ENCODE data around the gene ICAM3. TPM values are rescaled to one million over a fixed set of nuclear protein-coding genes. Genes with fewer than 3 reads are reported as not detected.
A peak's percentile ranks its signal among the peaks of the same experiment; 100 is the strongest.
"Not testable (repeated sequence)": the region's sequence is repeated elsewhere in the genome, so short reads cannot be mapped to it uniquely, and the experiment has no call there.

The ICAM3 gene
- polyA plus RNA-seq (2011; rRNA removed): 11.7 and 17.3 TPM in 2 replicates
- 5.6 and 9.8 TPM in 2 replicates for polyA minus RNA-seq (2011; rRNA and poly(A)+ RNA removed)

GRCh38 chr19:10339380-10339960, at the start of gene ICAM3:
TSS of gene ICAM3 (minus strand) at chr19:10339624. CDS start at chr19:10339614, 10 bp downstream.
- H3K27me3 ChIP-seq (ENCODE audit: control insufficient read depth, insufficient read depth, low read length): no peaks in the 10 kb centered on the region
- no peaks in the 10 kb centered on the region for H3K36me3 ChIP-seq (ENCODE audit: control insufficient read depth, insufficient read depth, low read length)
- TF ChIP-seq, protein P1, sequence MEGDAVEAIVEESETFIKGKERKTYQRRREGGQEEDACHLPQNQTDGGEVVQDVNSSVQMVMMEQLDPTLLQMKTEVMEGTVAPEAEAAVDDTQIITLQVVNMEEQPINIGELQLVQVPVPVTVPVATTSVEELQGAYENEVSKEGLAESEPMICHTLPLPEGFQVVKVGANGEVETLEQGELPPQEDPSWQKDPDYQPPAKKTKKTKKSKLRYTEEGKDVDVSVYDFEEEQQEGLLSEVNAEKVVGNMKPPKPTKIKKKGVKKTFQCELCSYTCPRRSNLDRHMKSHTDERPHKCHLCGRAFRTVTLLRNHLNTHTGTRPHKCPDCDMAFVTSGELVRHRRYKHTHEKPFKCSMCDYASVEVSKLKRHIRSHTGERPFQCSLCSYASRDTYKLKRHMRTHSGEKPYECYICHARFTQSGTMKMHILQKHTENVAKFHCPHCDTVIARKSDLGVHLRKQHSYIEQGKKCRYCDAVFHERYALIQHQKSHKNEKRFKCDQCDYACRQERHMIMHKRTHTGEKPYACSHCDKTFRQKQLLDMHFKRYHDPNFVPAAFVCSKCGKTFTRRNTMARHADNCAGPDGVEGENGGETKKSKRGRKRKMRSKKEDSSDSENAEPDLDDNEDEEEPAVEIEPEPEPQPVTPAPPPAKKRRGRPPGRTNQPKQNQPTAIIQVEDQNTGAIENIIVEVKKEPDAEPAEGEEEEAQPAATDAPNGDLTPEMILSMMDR (IDR thresholded peaks at IDR 0.05; ENCODE audit: insufficient read depth, low read depth, low read length): no peak
- H3K4me3 ChIP-seq (ENCODE audit: low read depth, low read length): no peak within 1 kb of the TSS
- DNase-seq (ENCODE audit: low read depth): no peak
- CTCF ChIA-PET: interaction anchor here (1.4 kb wide), 1 partner anchor 70 kb away, joined by 6 read pairs; no protein-coding TSS in a partner anchor
- POLR2A ChIA-PET: no interaction called here

- no peak overlapping the region for H3K4me3 ChIP-seq (ENCODE audit: low read depth, low read length)
- peaks cover 18% of the 10 kb centered on the region for H3K36me3 ChIP-seq (ENCODE audit: control insufficient read depth, insufficient read depth, low read length)
- no peaks in the 10 kb centered on the region for H3K27me3 ChIP-seq (ENCODE audit: control insufficient read depth, insufficient read depth, low read length)
- ChIA-PET CTCF (interaction anchor here (0.6 to 11.7 kb wide), 27 partner anchors 9 to 458 kb away, joined by 3 to 228 read pairs (median 5); partner anchors contain the start of genes CDC37, ICAM1, ICAM5 and MRPL4), POLR2A (interaction anchor here (1.0 kb wide), 1 partner anchor 119 kb away, joined by 5 read pairs; no protein-coding TSS in a partner anchor)
- no peak for DNase-seq (ENCODE audit: low read depth)
- TF ChIP-seq, protein P1 (IDR thresholded peaks at IDR 0.05; ENCODE audit: insufficient read depth, low read depth, low read length): peak; percentile 93
These were observed 49.5 kb upstream of the ICAM3 start for GRCh38 chr19:10388957-10389356.

GRCh38 chr19:10384580-10384979, 45.2 kb upstream of the ICAM3 start:
- no peak for DNase-seq (ENCODE audit: low read depth)
- no peak overlapping the region for H3K4me3 ChIP-seq (ENCODE audit: low read depth, low read length)
- no peaks in the 10 kb centered on the region for H3K27me3 ChIP-seq (ENCODE audit: control insufficient read depth, insufficient read depth, low read length)
- POLR2A ChIA-PET: no interaction called here
- CTCF ChIA-PET: interaction anchor here (1.7 to 11.7 kb wide), 2 partner anchors 116 to 126 kb away, joined by 7 to 228 read pairs; partner anchors contain the start of gene ICAM1
- H3K36me3 ChIP-seq (ENCODE audit: control insufficient read depth, insufficient read depth, low read length): no peaks in the 10 kb centered on the region
- TF ChIP-seq, protein P1 (IDR thresholded peaks at IDR 0.05; ENCODE audit: insufficient read depth, low read depth, low read length): no peak

DNA sequence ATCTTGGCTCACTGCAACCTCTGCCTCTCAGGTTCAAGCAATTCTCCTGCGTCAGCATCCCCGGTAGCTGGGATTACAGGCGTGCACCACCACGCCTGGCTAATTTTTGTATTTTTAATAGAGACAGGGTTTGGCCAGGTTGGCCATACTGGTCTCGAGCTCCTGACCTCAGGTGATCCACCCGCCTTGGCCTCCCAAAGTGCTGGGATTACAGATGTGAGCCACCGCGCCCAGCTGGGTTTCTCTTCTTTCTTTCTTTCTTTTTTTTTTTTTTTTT, 43.7 kb upstream of the ICAM3 start:
- CTCF ChIA-PET: interaction anchor here (1.1 to 11.7 kb wide), 5 partner anchors 8 to 125 kb away, joined by 3 to 228 read pairs (median 6); partner anchors contain the start of gene ICAM1
- POLR2A ChIA-PET; H3K4me3 ChIP-seq (ENCODE audit: low read depth, low read length); H3K36me3 ChIP-seq (ENCODE audit: control insufficient read depth, insufficient read depth, low read length); H3K27me3 ChIP-seq (ENCODE audit: control insufficient read depth, insufficient read depth, low read length); DNase-seq (ENCODE audit: low read depth): not testable (repeated sequence)

DNA sequence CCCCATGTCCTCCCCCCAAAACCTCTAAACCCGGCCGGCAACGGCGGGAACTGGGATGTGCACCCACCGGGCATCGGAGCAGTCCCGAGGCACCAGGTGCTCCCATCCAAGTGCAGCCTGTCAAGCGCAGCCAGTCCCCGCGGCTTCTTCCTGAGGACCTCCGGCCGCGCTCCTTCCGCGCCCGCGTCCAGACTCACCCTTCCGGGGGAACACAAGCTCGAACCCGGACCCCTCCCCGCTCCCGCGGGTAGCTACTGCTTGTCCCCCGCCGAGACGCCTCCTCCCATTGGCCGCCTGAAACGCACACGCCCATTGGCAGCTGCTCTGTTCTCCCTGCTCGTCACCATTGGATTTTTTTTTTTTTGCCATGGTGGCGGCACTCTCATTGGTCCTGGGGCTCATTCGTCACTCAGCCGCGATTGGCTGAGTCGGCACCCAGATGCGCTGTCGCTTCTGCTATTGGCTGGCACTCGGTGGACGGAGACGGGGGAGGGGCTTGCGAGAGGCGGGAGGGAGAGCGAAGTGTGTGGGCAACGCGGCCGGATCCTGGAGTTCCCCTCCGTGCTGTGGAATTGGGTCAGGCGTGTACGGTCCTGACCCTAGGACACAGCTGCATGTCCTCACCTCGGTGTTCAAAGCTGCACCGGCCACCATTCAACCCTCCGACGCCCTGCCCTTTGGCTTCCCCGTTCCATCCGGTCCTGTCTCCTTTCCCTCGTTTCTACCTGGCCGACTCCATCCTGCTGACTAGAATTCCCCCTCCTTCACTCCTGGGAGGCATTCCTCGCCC, 41.1 kb upstream of the ICAM3 start, which contains the start of gene TYK2:
Gene TYK2, minus strand, starts transcription at position 260 of the 790 bp plus-strand sequence. CDS start 2,166 bp downstream, outside the sequence.
- POLR2A ChIA-PET: interaction anchor here (0.6 to 0.7 kb wide), 4 partner anchors 22 to 545 kb away, joined by 3 to 5 read pairs (median 4); no protein-coding TSS in a partner anchor
- DNase-seq (ENCODE audit: low read depth): peak; percentile 93
- TF ChIP-seq, protein P1 (IDR thresholded peaks at IDR 0.05; ENCODE audit: insufficient read depth, low read depth, low read length): no peak
- H3K36me3 ChIP-seq (ENCODE audit: control insufficient read depth, insufficient read depth, low read length): peaks cover 5% of the 10 kb centered on the region
- H3K4me3 ChIP-seq (ENCODE audit: low read depth, low read length): peak within 1 kb of the TSS; percentile 87
- CTCF ChIA-PET: interaction anchor here (0.6 to 11.7 kb wide), 7 partner anchors 8 to 319 kb away, joined by 3 to 228 read pairs (median 4); partner anchors contain the start of gene ICAM1
- no peaks in the 10 kb centered on the region for H3K27me3 ChIP-seq (ENCODE audit: control insufficient read depth, insufficient read depth, low read length)
